Stimulated activated CD4-positive, alpha-beta T cell treated with anti-CD3 and anti-CD28 coated beads, Interleukin-12 subunit alpha, Interleukin-12 subunit beta, amount 100 ng/mL, for 4 hours (primary cell): ENCODE results near the gene FAM184A.
A peak's percentile ranks its signal among the peaks of the same experiment; 100 is the strongest.

Experiments
- DNase-seq: peaks from one replicate; pipeline ENCODE4 v3.0.0-alpha.2; 2020

FAM184A gene

DNA sequence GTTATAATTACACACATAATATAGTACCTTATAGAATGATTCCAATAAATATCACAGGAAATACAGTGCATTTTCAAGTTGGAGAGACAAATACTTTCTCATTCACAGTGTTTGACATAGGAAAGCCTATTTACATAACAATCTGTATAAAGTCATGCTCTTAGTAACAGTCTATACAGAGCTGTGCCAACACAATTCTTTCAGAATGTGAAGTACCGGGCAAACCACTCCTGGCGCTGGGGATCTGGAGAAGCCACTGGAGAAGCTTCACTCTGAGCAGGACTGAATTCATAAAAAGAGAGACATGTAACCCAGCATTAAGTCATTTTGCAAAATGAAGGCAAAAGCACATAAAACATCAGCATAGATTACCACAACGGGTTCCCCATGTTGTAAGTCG, 118.6 kb downstream of the FAM184A start:
- DNase-seq, result no peak

DNA sequence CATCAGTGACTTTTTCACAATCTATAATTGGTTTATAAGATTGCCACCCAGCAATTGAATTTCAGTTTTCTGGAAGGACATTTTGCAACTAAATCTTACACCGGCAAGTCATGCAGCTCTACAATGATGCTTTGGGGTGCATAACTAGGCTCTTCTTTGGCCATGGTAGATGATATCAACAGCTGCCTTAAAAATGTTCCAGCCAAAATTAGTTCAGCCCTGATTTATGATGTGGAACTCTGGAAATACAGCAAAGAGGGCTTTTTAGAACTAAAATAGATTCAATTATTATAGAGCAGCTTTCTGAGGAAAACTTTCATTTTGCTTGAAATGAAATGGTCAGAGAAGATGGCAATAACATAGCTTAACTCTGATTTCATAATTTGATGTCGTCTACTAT, 125.1 kb downstream of the FAM184A start:
- DNase-seq, result no peak

DNA sequence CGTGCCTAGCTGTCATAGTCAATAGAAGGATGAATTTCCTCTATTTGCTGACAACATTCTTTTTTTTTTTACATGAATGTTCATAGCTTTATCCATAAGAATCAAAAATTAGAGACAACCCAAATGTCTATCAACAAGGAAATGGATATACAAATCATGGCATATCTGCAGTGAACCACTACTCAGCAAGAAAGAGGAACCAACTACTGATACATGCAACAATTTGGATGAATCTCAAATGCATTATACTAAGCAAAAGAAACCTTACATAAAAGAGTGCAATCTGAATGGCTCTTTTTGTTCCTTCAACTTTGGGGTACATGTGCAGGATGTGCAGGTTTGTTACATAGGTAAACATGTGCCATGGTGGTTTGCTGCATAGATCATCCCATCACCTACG, 125.8 kb downstream of the FAM184A start:
- no peak for DNase-seq

DNA sequence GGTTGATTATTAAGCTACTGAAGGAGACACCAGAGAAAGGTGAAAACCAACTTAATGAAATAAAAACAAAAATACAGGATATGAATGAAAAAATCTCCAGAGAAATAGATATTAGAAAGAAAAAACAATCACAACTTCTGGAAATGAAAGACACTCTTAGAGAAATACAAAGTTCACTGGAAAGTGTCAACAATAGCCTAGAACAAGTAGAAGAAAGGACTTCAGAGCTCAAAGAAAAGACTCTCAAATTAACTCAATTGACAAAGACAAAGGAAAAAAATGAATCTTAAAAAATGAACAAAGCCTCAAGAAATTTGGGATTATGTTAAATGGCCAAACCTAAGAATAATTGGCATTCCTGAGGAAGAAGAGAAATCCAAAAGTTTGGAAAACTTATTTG, 133.2 kb downstream of the FAM184A start:
- no peak for DNase-seq

DNA sequence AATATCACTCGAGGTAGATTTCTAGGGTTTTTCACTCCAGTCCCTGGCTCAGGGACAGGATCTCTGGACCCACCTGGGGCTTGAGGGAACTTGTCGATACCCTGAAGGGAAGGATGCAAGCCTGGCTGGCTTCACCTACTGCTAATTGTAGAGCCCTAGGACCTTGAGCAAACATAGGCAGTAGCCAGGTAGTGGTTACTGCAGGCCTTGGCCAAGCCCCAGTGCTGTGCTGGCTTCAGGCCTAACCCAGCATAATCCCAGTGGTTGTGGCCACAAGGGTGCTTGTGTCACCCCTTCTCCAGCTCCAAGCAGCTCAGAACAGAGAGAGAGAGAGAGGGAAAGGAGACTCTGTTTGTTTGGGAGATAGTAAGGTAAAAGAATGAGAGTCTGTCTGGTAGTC, 137.7 kb downstream of the FAM184A start:
- no peak for DNase-seq

DNA sequence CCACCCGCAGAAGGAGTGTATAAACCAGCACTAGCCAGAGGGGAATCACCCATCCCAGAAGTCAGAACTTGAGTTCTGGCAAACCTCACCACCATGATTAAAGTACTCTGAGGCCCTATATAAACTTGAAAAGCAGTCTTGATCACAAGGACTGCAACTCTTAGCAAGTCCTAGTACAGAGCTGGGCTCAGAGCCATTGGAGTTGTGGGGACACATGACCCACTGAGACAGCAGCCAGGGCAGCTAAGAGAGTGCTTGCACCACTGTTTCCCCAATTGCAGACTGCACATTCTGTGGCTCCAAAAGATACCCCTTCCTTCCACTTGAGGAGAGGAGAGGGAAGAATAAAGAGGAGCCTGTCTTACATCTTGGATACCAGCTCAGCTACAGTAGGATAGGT, 138.8 kb downstream of the FAM184A start:
- no peak for DNase-seq

DNA sequence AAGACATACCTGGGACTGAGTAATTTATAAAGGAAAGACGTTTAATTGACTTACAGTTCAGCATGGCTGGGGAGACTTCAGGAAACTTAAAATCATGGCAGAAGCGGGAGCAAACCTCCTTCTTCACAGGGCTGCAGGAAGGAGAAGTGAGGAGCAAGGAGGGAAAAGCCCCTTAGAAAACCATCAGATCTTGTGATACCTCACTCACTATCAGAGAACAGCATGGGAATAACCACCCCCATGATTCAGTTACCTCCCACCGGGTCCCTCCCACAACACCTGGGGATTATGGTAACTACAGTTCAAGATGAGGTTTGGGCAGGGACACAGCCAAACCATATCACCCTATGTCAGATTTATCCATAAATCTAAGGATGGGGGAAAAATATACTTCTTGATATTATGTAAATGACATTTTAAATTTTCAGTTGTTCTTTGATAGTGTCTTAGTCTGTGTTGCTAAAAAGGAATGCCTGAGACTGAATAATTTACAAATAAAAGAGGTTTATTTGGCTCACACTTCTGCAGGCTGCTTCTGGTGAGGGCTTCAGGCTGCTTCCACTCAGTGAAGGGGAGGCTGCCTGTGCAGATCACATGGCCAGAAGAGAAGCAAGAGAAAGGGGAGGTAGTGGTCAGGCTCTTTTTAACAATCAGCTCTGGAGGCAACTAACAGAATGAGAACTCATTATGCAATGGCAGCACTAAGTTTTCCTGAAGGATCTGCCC, 142.3 kb downstream of the FAM184A start:
- no peak for DNase-seq

DNA sequence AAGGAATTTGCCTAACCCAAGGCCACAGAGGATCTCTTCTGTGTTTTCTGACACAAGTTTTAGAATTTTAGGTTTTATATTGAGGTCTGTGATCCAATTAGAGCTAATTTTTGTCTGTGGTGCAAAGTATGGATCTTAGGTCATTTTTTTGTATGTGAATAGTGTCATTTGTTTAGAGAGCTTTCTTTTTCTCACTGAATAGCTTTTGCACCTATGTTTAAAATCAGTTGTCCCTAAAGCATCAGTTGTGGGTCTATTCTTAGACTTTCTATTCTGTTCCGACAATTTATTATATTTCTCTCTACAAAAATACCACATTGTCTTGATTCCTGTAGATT, 143.2 kb downstream of the FAM184A start:
- DNase-seq, result no peak

DNA sequence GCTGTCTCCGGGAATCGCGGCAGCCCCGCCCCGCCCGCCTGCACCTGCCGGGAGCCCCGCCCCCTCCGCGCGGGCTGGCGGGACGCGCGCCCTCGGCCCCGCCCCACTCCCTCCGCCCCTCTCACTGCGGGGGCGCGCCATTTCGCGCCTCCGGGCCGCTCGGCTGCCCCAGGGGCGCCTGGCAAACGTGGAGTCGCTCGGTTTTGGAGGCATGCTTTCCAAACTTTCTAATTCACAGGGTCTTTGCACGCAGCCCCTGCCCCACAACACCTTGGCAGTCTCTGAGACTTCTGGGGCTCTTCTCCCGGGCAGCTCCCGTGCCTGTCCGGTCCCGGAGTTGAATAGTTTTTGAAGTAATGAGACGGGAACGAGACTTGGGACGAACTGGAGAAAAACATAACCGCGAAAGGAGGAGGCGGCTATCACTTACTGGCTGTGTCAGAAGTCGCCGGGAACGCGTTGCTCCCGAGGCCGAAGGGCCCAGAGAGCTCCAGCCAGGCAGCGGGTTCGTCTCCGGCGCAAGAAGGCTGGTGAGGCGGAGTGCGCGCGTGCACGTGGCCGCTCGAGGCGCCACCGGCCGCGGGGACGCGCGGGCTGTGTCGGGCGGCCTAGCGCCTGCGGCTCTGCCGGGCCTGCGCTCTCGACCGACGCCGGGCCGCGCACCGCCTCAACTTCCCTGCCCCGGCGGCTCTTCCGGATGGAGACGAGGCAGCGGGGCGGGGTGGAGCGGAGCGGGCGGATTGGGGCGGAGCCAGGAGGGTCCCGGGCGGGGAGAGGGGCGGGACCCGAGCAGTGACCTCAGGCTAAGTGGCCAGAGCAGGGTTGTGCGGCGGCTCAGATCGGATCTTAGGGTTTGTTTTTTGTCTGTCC, 143.8 kb downstream of the FAM184A start, which contains the start of gene MCM9:
MCM9 (minus strand) TSS at position 699 of the 870 bp plus-strand sequence. CDS start 3,436 bp downstream, outside the sequence.
- peak; percentile 87 for DNase-seq

DNA sequence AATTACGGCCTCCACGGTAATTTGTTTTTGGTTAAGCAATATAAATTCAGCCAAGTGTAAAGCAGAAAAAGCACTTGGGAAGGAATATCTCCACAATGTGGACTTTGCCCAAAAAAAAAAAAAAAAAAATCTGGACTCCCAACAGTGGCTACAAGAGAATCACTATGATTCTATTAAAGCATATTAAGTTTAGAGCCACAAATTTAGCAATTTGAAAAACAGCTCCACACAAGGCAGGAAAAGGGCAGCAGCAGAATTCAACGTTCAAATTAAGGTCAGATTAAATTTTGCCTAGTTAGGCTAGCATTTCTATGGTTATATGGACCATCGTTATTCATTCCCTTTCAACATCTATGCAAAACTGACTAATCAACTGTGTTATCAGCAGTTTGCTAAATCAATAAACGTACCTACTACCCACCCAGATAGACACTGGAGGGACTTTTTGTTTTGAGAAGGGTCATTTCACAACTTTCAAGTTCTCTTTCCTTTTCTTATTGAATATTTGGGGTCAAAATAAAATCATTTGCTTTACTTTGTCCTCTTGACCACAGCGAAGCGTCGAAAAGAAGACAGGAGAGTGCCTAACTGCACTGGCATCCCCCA, 144.5 kb downstream of the FAM184A start:
- no peak for DNase-seq

DNA sequence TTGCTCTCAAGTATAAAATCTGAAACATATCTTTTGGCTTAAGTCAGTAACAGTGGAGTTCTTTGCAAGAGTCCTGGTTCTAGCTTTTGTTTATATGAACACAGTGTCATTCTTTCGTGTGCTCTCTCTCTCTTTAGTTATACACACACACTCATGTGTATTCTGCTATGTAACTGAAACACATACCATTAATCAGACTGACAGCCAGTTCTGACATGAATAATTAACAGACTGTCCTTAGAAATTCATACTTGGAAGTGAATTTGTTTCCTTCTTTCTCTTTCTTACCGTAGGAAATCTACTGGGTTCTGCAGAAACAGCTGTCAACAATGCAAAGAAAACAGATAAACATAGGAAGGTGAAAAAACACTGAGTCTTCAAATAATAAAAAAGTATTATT, 146.0 kb downstream of the FAM184A start:
- DNase-seq, result no peak

DNA sequence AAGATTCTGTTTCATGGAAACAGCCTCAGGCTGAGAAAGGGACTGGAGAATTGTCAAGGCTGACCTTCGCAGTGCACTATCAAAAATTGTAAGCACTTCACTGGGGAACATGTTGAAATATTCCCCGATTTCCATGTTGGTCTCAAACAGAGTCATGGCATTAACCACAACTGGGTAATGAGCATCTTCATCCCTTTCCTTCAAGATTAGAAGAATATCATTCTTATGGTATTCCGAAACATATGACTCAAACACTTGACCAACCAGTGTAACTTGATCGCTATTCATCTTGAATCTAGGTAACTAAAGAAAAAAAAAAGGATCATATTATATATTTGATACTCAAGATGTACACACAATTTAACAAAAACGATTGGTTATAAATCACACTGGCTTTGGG, 147.0 kb downstream of the FAM184A start:
- no peak for DNase-seq

DNA sequence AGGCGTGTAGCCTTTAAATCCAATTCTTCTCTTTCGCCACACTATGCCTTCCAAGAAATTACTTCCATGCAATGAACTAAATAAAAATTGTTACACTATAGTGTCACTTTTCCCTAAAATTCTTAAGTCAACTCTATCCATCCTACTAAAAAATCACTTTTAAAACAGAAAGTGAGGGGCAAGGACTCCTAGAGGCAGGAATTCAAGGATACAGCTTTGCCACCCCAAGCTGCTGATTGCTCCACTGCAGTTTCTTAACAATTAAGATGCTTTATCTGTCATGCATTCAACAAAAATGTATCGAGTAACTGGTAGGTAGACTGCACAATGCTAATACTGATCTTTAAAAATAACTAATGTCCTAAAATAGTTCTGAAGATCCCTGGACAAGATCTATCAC, 147.8 kb downstream of the FAM184A start:
- no peak for DNase-seq

DNA sequence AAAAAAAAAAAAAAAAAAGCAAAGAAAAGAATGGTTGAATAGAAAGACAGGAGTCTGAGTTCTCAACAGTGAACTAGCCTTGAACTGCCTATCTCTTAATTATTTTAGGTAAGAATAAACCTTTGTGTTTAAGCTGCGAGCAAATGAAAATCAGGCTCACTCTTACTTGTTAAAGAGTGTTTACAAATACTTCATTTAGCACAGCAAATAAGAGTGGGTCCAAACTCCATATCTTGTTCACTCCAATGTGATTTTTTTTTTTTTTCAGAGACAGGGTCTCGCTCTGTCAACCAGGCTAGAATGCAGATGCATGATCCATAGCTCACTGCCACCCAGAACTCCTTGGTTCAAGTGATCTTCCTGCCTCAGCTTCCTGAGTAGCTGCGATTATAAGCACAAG, 155.4 kb downstream of the FAM184A start:
- no peak for DNase-seq

DNA sequence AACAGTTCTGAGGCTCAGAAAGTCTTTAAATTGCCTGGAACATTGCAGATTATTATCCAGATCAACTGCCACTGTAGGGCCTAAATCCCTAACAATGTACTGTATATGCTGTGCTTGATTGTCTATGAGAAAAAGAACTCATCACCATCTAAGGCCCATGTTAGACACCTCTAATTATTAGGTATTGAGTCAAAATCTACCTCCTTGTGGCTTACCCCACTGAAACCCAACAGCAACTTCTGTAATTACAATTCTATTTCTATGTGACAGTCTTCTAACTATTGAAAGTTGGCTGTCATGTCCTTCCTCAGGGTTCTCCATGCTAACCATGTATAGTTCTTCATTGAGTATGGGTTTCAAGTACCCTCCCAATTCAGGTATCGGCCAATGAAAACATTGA, 157.4 kb downstream of the FAM184A start:
- no peak for DNase-seq

DNA sequence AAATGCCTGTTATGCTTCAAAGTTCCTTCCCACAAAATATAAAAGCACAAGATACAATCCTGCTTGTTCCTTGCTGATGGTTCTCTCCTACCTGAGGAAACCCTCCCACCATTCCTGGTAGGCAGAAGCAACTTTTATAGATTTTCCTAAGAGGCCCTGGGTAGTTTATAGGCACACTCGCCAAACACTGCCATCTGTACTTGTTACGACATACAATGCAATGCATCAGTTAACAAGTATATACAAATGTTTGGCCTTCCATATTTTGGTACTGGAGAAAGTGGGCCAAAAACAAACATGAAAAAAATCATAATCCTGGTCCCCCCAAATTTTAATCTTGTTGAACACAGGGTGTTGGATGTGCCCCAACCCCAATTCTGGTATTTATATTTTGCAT, 160.1 kb downstream of the FAM184A start:
- no peak for DNase-seq

DNA sequence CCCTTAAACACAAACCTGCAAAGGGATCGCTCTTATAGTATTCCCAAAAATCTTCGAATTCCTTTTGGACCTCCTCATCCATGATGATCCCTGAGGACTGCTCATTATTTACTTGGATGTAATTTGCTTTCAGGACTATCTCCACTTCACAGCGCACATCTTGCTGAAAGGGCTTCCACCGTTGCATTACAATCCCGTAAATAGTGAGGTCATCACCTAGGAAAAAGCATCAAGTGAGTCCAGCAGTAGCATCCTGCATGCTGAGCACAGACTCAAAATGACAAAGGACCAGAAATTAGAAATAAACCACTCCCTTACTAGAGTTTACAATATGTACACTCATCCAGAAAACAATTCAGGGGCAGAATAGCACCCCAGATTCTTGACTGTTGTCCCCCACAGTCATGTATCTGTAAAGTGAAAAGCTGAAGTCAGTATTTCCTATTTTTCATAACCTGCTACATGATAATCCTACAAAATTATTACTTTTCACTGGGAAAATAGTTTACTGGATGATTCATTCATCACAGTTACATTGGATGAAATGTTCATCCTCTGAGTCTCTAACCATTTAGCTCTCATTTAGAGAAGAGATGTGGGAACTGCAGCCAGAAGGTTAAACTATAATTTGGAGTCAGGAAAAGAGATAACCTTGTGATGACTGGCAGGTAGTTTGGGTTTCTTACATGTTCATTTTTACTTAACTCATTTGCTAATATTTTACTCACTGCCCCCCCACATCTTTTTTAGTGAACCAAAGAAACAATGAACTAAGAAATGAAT, 160.7 kb downstream of the FAM184A start:
- no peak for DNase-seq

DNA sequence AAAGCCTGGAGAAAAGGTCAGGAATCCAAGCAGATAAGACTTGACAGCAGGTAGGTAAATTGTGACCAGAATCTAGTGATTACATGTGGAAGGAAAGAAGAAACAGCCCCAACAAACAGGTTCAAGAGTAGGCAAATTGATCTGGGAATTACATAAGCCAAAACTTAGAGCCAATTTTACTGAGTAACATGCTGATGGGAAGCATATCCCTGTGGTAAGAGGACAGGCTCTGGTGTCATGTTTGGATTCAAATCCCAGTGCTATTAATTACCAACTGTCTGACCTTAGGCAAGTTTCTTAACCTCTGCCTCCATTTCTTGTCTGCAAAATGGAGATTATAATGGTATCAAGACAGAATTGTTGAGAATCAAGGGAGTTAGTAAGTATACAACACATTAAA, 163.9 kb downstream of the FAM184A start:
- no peak for DNase-seq

DNA sequence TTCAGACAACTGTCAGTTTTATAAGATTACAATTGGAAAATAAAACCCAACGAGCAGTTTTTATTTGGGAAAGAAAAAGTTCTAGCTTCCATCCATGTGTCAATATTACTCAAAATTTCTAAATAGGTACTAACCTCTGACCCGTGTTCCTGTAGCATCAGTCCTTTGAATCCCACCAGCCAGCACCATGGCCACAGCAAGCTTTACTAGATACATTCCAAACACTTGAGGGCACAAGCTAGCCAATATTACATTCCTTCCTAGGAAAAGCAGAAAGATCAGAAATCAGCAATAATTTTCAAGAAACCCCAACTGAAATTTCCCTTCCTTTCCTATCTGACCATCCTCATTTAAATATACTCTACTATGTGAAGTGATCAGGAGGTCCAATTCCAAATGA, 165.3 kb downstream of the FAM184A start:
- no peak for DNase-seq

DNA sequence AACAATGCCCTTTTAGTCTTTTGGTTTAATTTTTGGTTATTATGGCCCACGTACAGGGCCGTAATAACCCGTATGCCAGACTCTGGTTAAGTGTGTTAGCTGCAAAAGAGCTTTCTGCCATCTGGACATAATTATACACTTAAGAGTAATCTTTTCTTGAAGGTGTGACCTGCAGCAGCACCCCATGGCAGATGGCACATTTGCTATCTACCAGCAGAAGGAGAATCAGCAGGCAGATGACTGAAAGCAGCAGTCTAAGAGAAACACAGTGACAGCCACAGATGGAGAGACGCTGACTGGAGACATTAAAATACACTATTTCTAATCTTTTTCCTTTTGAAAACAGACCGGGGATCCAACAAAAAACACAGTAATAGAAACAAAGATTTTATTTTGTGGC, 165.8 kb downstream of the FAM184A start:
- no peak for DNase-seq
